Esophagus (tissue), 2 donors: ENCODE data around the gene CCNL2. TPM values are rescaled to one million over a fixed set of nuclear protein-coding genes. Genes with fewer than 3 reads are reported as not detected.

Experiments
- H3K27ac ChIP-seq, 2 donors: one replicate each; pipeline ENCODE4 v1.5.1; 2013; ENCODE audit warnings: low read depth in 2 of 2, mild to moderate bottlenecking in 2 of 2, inconsistent platforms in 1 of 2, low read length in 1 of 2, moderate library complexity in 1 of 2
- H3K27me3 ChIP-seq, 2 donors: one replicate each; pipeline ENCODE4 v1.6.1; 2013; ENCODE audit warnings: low read length in 2 of 2, control low read depth in 1 of 2, mild to moderate bottlenecking in 1 of 2; ENCODE audit not compliant: insufficient read depth in 2 of 2, control insufficient read depth in 1 of 2
- H3K36me3 ChIP-seq, 2 donors: one replicate each; pipeline ENCODE4 v1.6.1; 2013; ENCODE audit warnings: low read length in 1 of 2; ENCODE audit not compliant: control insufficient read depth in 2 of 2, insufficient read depth in 2 of 2
- H3K4me1 ChIP-seq, 2 donors: one replicate each; pipeline ENCODE4 v1.6.1; 2013; ENCODE audit warnings: low read length in 1 of 2; ENCODE audit not compliant: control insufficient read depth in 2 of 2, insufficient read depth in 2 of 2
- H3K4me3 ChIP-seq, 2 donors: one replicate each; pipeline ENCODE4 v1.5.1; 2013; ENCODE audit warnings: low read length in 2 of 2, mild to moderate bottlenecking in 2 of 2, low read depth in 1 of 2, moderate library complexity in 1 of 2
- H3K9me3 ChIP-seq, 2 donors: one replicate each; pipeline ENCODE4 v1.6.1; 2013; ENCODE audit warnings: mild to moderate bottlenecking in 2 of 2, low read depth in 1 of 2, low read length in 1 of 2, moderate library complexity in 1 of 2; ENCODE audit not compliant: control insufficient read depth in 2 of 2, insufficient read depth in 1 of 2
- whole genome bisulfite sequencing, 2 donors: extraction: QIAGEN DNeasy Blood & Tissue Kit; methylation state at CpG; one replicate each; pipeline ENCODE4 v1.1.7; 2013; 5-methylcytosine and 5-hydroxymethylcytosine counted together
- polyA plus RNA-seq, 2 donors: library from polyadenylated mRNA; stranded (reverse); fragments of 200-250 nt; gene quantifications; one replicate each; pipeline ENCODE4 v1.2.3, GENCODE V29; 2013
- donor health status: healthy with polysubstance abuse.
- donor health status: Bipolar disorder and iron deficiency.

CCNL2 gene
- polyA plus RNA-seq, 2 donors = 97.9 to 210 TPM

GRCh38 chr1:1365875-1366698 lies 33.0 kb downstream of the CCNL2 start:
- no peaks in the 10 kb centered on the region for H3K4me1 ChIP-seq
- H3K36me3 ChIP-seq = no peaks in the 10 kb centered on the region
- 83 to 84% methylated on average over 10 of the region's 10 CpGs for WGBS, 2 donors
- peaks cover 0 to 5% of the 10 kb centered on the region in 2 donors for H3K9me3 ChIP-seq
- no peak overlapping the region for H3K27ac ChIP-seq
- no peak overlapping the region for H3K4me3 ChIP-seq
- no peaks in the 10 kb centered on the region for H3K27me3 ChIP-seq

- H3K4me1 ChIP-seq = no peaks in the 10 kb centered on the region
- H3K4me3 ChIP-seq = no peak overlapping the region
- no peak overlapping the region for H3K27ac ChIP-seq
- H3K27me3 ChIP-seq = no peaks in the 10 kb centered on the region
- WGBS, 2 donors = 65 to 68% methylated on average over 14 of the region's 14 CpGs
- H3K9me3 ChIP-seq = peaks cover 0 to 5% of the 10 kb centered on the region in 2 donors
- no peaks in the 10 kb centered on the region for H3K36me3 ChIP-seq
Measured at GRCh38 chr1:1364266-1364665, 34.9 kb downstream of the CCNL2 start.

- Histone ChIP-seq H3K36me3 (no peaks in the 10 kb centered on the region), H3K9me3 (peaks cover 0 to 4% of the 10 kb centered on the region in 2 donors), H3K27me3 (no peaks in the 10 kb centered on the region), H3K4me3 (no peak overlapping the region), H3K4me1 (peaks cover 0 to 8% of the 10 kb centered on the region in 2 donors), H3K27ac (peak overlapping the region; percentile 13 to 14)
- WGBS, 2 donors = 26 to 30% methylated on average over 13 of the region's 13 CpGs
Measured at GRCh38 chr1:1361982-1362423, 37.1 kb downstream of the CCNL2 start.

- peak overlapping the region; percentile 24 to 48 for H3K27ac ChIP-seq
- H3K27me3 ChIP-seq = no peaks in the 10 kb centered on the region
- H3K36me3 ChIP-seq = no peaks in the 10 kb centered on the region
- WGBS, 2 donors = 73 to 76% methylated on average over 32 to 35 of the region's 35 CpGs
- H3K4me3 ChIP-seq = no peak overlapping the region
- peaks cover 4 to 12% of the 10 kb centered on the region in 2 donors for H3K4me1 ChIP-seq
- H3K9me3 ChIP-seq = no peaks in the 10 kb centered on the region
Measured at GRCh38 chr1:1361233-1361981, 37.7 kb downstream of the CCNL2 start.

GRCh38 chr1:1360506-1361169 lies 38.5 kb downstream of the CCNL2 start:
- peaks cover 4 to 12% of the 10 kb centered on the region in 2 donors for H3K4me1 ChIP-seq

GRCh38 chr1:1359664-1360468 lies 39.3 kb downstream of the CCNL2 start:
- Histone ChIP-seq H3K27me3 (no peaks in the 10 kb centered on the region), H3K4me1 (peaks cover 4 to 12% of the 10 kb centered on the region in 2 donors), H3K27ac (peak overlapping the region; percentile 57 to 70), H3K36me3 (no peaks in the 10 kb centered on the region), H3K4me3 (no peak overlapping the region), H3K9me3 (no peaks in the 10 kb centered on the region)
- 56 to 62% methylated on average over 28 of the region's 28 CpGs for WGBS, 2 donors

More at GRCh38 chr1:1360506-1361169, 38.5 kb downstream of the CCNL2 start:
- Histone ChIP-seq H3K9me3 (no peaks in the 10 kb centered on the region), H3K27ac (peak overlapping the region in 1 of 2 donors; percentile 57), H3K27me3 (no peaks in the 10 kb centered on the region), H3K36me3 (no peaks in the 10 kb centered on the region), H3K4me3 (no peak overlapping the region)
- WGBS, 2 donors = 67 to 71% methylated on average over 20 of the region's 20 CpGs

- Histone ChIP-seq H3K4me3 (no peak overlapping the region), H3K4me1 (peaks cover 4 to 14% of the 10 kb centered on the region in 2 donors), H3K27ac (peak overlapping the region; percentile 74 to 78), H3K36me3 (no peaks in the 10 kb centered on the region), H3K9me3 (no peaks in the 10 kb centered on the region), H3K27me3 (no peaks in the 10 kb centered on the region)
- WGBS, 2 donors = 61% methylated on average over 6 of the region's 6 CpGs
Measured at GRCh38 chr1:1359308-1359663, 39.8 kb downstream of the CCNL2 start.

GRCh38 chr1:1358433-1359271 lies 40.5 kb downstream of the CCNL2 start, which contains the start of gene MXRA8:
Gene MXRA8 (minus strand): TSS chr1:1358555. CDS start chr1:1358504, 51 bp downstream.
- Histone ChIP-seq H3K4me1 (peaks cover 9 to 19% of the 10 kb centered on the region in 2 donors), H3K27me3 (no peaks in the 10 kb centered on the region)

More at GRCh38 chr1:1358433-1359271, 40.5 kb downstream of the CCNL2 start, which contains the start of gene MXRA8:
- 24 to 31% methylated on average over 29 of the region's 29 CpGs for WGBS, 2 donors
- peak within 1 kb of the TSS; percentile 7 to 34 for H3K4me3 ChIP-seq
- no peaks in the 10 kb centered on the region for H3K36me3 ChIP-seq
- peak within 1 kb of the TSS; percentile 74 to 78 for H3K27ac ChIP-seq
- H3K9me3 ChIP-seq = no peaks in the 10 kb centered on the region
